Measurements from ENCODE around the gene SEPTIN1.

- TF ChIP-seq CTCF (conservative IDR thresholded peaks at IDR 0.05 in 1 of 2, IDR thresholded peaks at IDR 0.05 in 1 of 2; ENCODE audit: low read depth in 1 of 2, low read length in 2 of 2) (no peak), EZH2 (IDR thresholded peaks at IDR 0.05; ENCODE audit: low read length, missing control alignments) (no peak)
These were observed 5.1 kb downstream of the SEPTIN1 start for GRCh38 chr16:30377050-30377811.

Data from fibroblast of lung (primary cell).